Activated CD8-positive, alpha-beta T cell treated with anti-CD3 and anti-CD28 coated beads for 36 hours (primary cell): ENCODE data around the gene NACAD. TPM values are rescaled to one million over a fixed set of nuclear protein-coding genes. Genes with fewer than 3 reads are reported as not detected.
"Not testable (repeated sequence)": the region's sequence is repeated elsewhere in the genome, so short reads cannot be mapped to it uniquely, and the experiment has no call there.

Experiments
- ATAC-seq: fragments of 200-7000 bp; cut with Tn5 transposase; one replicate; pipeline ENCODE4 v1.10.0; 2021; ENCODE audit warnings: mild to moderate bottlenecking, moderate library complexity
- CTCF ChIA-PET: fragments of 350-600 bp; sonication (Branson Sonifier 250); formaldehyde crosslinking; loops from one replicate; lab custom pipeline; 2021; ENCODE audit warnings: antibody characterized with exemption; lab: Charles Lee
- POLR2A ChIA-PET: fragments of 350-600 bp; sonication (Branson Sonifier 250); formaldehyde crosslinking; loops from one replicate; lab custom pipeline; 2021; ENCODE audit warnings: antibody characterized with exemption; lab: Charles Lee
- DNase-seq: peaks from one replicate; pipeline ENCODE4 v3.0.0-alpha.2; 2020
- H3K27ac Mint-ChIP-seq: one replicate; pipeline ENCODE4 v1.8.0; 2021; ENCODE audit warnings: mild to moderate bottlenecking, mixed read lengths
- H3K27me3 Mint-ChIP-seq: one replicate; pipeline ENCODE4 v1.8.0; 2021; ENCODE audit warnings: mixed read lengths
- H3K36me3 Mint-ChIP-seq: one replicate; pipeline ENCODE4 v1.8.0; 2021; ENCODE audit warnings: low read depth, mixed read lengths
- H3K4me1 Mint-ChIP-seq: one replicate; pipeline ENCODE4 v1.8.0; 2021; ENCODE audit warnings: low read depth, mixed read lengths
- H3K4me3 Mint-ChIP-seq: one replicate; pipeline ENCODE4 v1.8.0; 2021; ENCODE audit warnings: mild to moderate bottlenecking, moderate library complexity, mixed read lengths
- H3K9me3 Mint-ChIP-seq: one replicate; pipeline ENCODE4 v1.8.0; 2021; ENCODE audit warnings: mixed read lengths
- CTCF ChIP-seq: fragments of 200-600 bp; IDR thresholded peaks from one replicate; pipeline ENCODE4 v1.8.0; 2022; ENCODE audit warnings: antibody characterized with exemption, mild to moderate bottlenecking
- intact Hi-C: fragments of 100-400 bp; cut with micrococcal nuclease; formaldehyde crosslinking; loops from one replicate; pipeline ENCODE4 v1.10.0; 2022
- total RNA-seq, 2 experiments: library from RNA; stranded (reverse); gene quantifications; one replicate each; pipeline ENCODE4 v1.2.3, GENCODE V29; 2021

Gene NACAD
- total RNA-seq, 2 experiments from 2014 or later = 0.31 to 0.50 TPM

GRCh38 chr7:45118292-45118691 lies 29.5 kb upstream of the NACAD start:
- Mint-ChIP-seq H3K27me3 (no peaks in the 10 kb centered on the region), H3K36me3 (no peaks in the 10 kb centered on the region), H3K4me3 (no peak overlapping the region), H3K4me1 (peaks cover 6% of the 10 kb centered on the region), H3K27ac (no peak overlapping the region), H3K9me3 (no peaks in the 10 kb centered on the region)
- ATAC-seq (no peak), DNase-seq (no peak)
- intact Hi-C loops = no loop called here
- ChIA-PET POLR2A (interaction anchor here (1.0 kb wide), 2 partner anchors 135 to 136 kb away, joined by 3 read pairs; no protein-coding TSS in a partner anchor), CTCF (interaction anchor here (1.3 kb wide), 1 partner anchor 18 kb away, joined by 3 read pairs; no protein-coding TSS in a partner anchor)
- TF ChIP-seq CTCF = no peak

GRCh38 chr7:45117582-45117981 lies 28.8 kb upstream of the NACAD start:
- POLR2A ChIA-PET = interaction anchor here (1.0 kb wide), 2 partner anchors 134 to 135 kb away, joined by 3 read pairs; no protein-coding TSS in a partner anchor
- intact Hi-C loops = no loop called here
- TF ChIP-seq CTCF = no peak
- Mint-ChIP-seq H3K27me3 (no peaks in the 10 kb centered on the region), H3K4me1 (peaks cover 2% of the 10 kb centered on the region), H3K27ac (no peak overlapping the region), H3K36me3 (no peaks in the 10 kb centered on the region), H3K9me3 (no peaks in the 10 kb centered on the region), H3K4me3 (no peak overlapping the region)
- DNase-seq (no peak), ATAC-seq (no peak)
- CTCF ChIA-PET = interaction anchor here (1.3 kb wide), 1 partner anchor 18 kb away, joined by 3 read pairs; no protein-coding TSS in a partner anchor

- CTCF ChIA-PET = interaction anchor here (2.9 kb wide), 1 partner anchor 20 kb away, joined by 17 read pairs; no protein-coding TSS in a partner anchor
- no peak overlapping the region for H3K4me3 Mint-ChIP-seq
- peaks cover 7% of the 10 kb centered on the region for H3K36me3 Mint-ChIP-seq
- POLR2A ChIA-PET = no interaction called here
- intact Hi-C loops = no loop called here
- peaks cover 4% of the 10 kb centered on the region for H3K4me1 Mint-ChIP-seq
- no peaks in the 10 kb centered on the region for H3K27me3 Mint-ChIP-seq
- H3K9me3 Mint-ChIP-seq = no peaks in the 10 kb centered on the region
- ATAC-seq (no peak), DNase-seq (no peak)
- H3K27ac Mint-ChIP-seq = no peak overlapping the region
- TF ChIP-seq CTCF = no peak
Measured at GRCh38 chr7:45116048-45116447, 27.3 kb upstream of the NACAD start.

GRCh38 chr7:45114926-45115325 lies 26.2 kb upstream of the NACAD start:
- no peak overlapping the region for H3K27ac Mint-ChIP-seq
- no peaks in the 10 kb centered on the region for H3K27me3 Mint-ChIP-seq
- ATAC-seq = no peak
- DNase-seq = no peak
- H3K4me3 Mint-ChIP-seq = no peak overlapping the region
- H3K36me3 Mint-ChIP-seq = peaks cover 18% of the 10 kb centered on the region
- CTCF ChIA-PET = interaction anchor here (0.7 to 2.9 kb wide), 4 partner anchors 21 to 141 kb away, joined by 3 to 17 read pairs (median 4); no protein-coding TSS in a partner anchor
- POLR2A ChIA-PET = interaction anchor here (0.6 to 1.2 kb wide), 2 partner anchors 142 to 311 kb away, joined by 3 read pairs; no protein-coding TSS in a partner anchor
- H3K4me1 Mint-ChIP-seq = peaks cover 7% of the 10 kb centered on the region
- H3K9me3 Mint-ChIP-seq = no peaks in the 10 kb centered on the region
- intact Hi-C loops = no loop called here
- TF ChIP-seq CTCF = no peak

- Mint-ChIP-seq H3K4me1 (peaks cover 10% of the 10 kb centered on the region), H3K36me3 (peaks cover 21% of the 10 kb centered on the region)
- H3K27ac Mint-ChIP-seq, H3K4me3 Mint-ChIP-seq, DNase-seq, intact Hi-C loops, ATAC-seq, H3K9me3 Mint-ChIP-seq, H3K27me3 Mint-ChIP-seq: not testable (repeated sequence)
- ChIA-PET POLR2A (interaction anchor here (1.2 to 3.4 kb wide), 3 partner anchors 9 to 141 kb away, joined by 3 to 19 read pairs (median 3); partner anchors contain the start of gene MYO1G), CTCF (interaction anchor here (1.0 to 2.9 kb wide), 2 partner anchors 22 to 69 kb away, joined by 3 to 17 read pairs; no protein-coding TSS in a partner anchor)
Measured at GRCh38 chr7:45114257-45114656, 25.5 kb upstream of the NACAD start.
